GM19455 (cell line): ENCODE results near the gene RPS6KA5.
"Not testable (repeated sequence)": the region's sequence is repeated elsewhere in the genome, so short reads cannot be mapped to it uniquely, and the experiment has no call there.

Experiments used
- ATAC-seq: cut with Tn5 transposase; IDR thresholded peaks from one replicate; pipeline ENCODE4 v1.9.1; 2021; ENCODE audit not compliant: unreplicated experiment

Gene RPS6KA5

GRCh38 chr14:90874599-90874998 is 185.8 kb downstream of the RPS6KA5 start:
- ATAC-seq, result no peak

DNA sequence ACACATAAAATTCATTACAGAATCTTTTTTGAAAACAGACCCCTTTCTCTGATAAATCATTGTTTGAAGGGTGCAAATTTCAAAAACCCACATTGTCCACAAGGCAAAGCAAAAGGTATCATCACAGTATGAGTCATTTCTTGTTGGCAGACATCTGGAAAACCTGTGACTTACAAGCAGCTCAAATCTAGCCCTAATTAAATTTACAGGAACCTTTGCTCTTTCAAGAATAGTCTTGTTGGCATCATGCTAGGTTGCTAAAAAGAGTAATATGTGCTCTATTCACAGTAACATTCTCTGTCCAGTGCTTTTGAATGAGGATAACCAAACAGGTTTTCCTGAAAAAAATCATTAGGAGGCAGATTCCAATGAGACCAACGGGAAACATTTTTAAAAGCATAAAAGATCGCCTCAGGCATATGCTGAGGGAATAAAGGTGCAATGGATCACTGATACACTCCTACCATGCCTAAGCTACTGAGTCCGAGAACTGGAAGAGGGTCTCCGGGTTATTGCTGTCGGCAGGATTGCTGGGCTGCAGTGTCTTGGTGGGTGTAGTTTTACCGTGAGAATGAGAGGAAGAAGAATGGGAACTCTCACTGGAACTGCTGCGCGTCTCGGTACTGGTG is 188.7 kb downstream of the RPS6KA5 start:
- ATAC-seq, result no peak

- no peak for ATAC-seq
Observed at GRCh38 chr14:90870950-90871604, 189.4 kb downstream of the RPS6KA5 start.

DNA sequence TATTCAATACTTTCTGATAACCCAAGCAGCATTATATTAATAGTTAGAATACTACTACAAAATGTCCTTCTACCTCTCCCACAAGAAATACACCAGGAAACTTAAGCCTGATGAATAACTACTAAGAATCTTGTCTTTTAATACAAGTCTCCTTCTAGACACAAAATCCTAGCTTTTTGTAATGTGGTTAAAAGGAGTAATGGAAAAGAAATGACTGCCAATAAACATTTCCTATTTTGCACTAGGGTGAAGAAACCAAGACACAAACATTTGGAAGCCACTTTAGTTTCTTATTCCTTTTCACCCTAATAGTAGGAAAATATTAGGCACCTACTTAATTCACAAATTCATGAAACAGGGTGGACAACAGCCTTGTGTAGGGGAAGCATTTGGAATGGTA is 192.9 kb downstream of the RPS6KA5 start:
- ATAC-seq, result no peak

DNA sequence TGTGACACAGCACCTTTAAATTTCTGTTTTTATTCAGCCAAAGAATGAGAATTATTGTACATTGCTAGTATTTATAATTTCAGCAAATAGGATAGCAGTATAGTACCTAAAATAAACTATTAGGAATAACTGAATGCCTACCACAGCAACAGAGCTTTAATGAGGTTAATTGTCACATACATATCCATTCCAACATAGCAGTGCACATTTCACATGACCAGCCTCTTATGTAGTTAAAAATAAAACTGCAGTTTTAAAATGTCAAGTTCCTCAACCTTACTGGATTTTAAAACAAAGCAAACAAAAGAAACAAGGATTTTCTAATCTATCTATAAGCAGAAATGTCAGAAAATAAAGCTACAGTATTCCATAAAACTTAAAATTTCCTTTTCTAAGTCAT is 193.6 kb downstream of the RPS6KA5 start:
- ATAC-seq, result no peak

DNA sequence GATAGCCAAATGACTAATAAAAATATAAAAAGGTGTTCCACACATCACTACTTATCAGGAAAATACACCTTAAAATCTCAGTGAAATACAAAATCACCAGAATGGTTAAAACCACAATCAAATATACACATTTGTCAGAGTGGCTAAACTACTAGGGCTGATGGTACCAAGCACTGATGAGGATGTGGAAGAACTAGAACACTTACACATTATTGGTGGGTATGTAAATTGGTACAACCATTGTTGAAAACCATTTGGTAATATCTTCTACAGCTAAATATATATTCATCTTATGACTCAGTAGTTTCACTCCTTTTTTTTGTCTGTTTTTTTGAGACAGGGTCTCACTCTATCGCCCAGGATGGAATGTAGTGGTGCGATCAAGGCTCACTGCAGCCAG is 195.7 kb downstream of the RPS6KA5 start:
- no peak for ATAC-seq

- ATAC-seq, result no peak
Observed at GRCh38 chr14:90858511-90858910, 201.9 kb downstream of the RPS6KA5 start.

GRCh38 chr14:90857866-90858265 is 202.6 kb downstream of the RPS6KA5 start:
- ATAC-seq, result no peak

- not testable (repeated sequence) for ATAC-seq
Observed at GRCh38 chr14:90856115-90856514, 204.3 kb downstream of the RPS6KA5 start.

GRCh38 chr14:90853116-90853515 is 207.3 kb downstream of the RPS6KA5 start:
- no peak for ATAC-seq

DNA sequence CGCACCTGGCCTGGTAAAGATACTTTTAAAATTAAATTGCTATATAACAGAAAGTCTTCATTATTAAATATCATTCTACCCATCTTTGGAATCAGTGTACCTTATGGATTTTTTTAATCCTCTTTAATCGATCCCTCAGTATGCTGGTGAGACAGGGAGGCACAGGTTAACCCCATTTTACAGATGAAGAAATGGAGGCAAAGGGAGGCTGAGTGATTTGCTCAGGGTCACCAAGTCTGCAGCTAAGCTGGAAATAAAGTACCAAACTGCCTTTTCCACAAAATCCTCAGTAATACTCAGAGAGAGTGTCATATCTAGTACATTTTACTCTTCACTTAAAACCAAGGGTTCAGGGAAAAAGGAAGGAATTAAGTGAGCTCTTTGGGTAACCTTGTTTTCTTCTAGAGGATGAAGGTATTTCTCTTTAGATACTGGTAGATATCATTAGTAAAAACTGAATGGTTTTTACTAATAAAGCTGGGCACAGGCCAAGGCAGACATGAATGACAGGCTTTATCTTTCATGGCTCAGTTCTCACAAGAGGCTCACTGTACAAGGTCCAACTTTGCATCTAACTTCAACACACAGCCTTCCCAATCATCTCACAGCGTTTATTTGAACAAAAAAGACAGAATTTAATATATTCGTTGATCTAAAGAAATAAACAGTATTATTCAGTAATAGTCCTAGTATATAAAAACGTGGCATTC is 209.0 kb downstream of the RPS6KA5 start:
- ATAC-seq, result no peak

DNA sequence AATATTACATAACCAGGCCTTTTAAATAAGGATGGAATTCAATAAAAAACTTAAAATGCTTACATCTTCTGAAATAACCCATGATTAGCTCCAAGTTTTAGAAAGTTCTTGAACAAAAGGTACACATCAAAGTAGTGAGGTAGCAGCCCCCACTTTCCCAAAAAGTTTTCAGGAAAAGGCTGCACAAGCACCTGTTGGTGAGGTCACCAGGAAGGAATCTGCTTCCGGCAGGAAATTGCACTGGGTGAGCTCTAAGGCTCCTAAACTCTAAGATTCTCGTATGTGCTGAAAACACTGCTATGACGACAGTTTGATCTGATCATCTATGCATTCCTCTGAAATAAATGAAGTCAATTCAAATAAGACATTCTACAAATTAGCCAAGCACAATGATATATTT is 210.0 kb downstream of the RPS6KA5 start:
- no peak for ATAC-seq

GRCh38 chr14:90849787-90850444 is 210.5 kb downstream of the RPS6KA5 start:
- ATAC-seq, result no peak

GRCh38 chr14:90848944-90849731 is 211.3 kb downstream of the RPS6KA5 start:
- no peak for ATAC-seq

DNA sequence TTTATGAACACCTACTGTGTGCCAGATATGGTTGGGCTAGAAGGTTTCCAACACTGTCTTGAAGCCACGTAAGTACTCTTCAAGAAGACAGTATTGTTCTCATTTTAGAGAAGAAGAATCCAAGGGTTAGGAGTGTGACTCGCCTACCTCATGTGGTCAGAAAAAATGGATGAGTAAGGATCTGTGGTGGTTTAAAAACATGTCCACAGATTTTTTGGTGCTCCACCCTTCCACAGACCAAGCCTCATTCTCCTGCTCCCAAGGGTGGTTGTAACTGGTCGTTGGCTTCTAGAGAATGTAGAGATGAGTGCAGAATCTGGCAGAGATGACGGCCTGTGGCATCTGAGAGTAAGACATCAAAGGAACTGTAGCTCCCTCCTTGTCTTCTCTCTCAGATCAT is 213.9 kb downstream of the RPS6KA5 start:
- no peak for ATAC-seq

- ATAC-seq, result no peak
Observed at GRCh38 chr14:90844321-90844720, 216.1 kb downstream of the RPS6KA5 start.

- no peak for ATAC-seq
Observed at GRCh38 chr14:90842726-90843125, 217.7 kb downstream of the RPS6KA5 start.

DNA sequence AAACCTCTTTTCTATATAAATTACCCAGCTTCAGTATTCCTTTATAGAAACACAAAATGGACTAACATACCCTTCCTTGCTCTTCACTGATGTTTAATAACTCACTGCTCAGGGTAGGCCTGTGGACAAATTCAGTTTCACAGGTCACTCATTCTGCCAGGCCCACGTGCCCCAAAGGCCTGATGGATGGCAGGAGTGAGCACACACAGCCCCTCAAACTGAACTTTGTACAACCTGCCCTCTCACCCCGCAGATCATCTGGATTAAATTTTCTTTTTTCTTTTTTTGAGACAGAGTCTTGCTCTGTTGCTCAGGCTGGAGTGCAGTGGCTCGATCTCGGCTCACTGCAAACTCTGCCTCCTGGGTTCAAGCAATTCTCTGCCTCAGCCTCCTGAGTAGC is 219.8 kb downstream of the RPS6KA5 start:
- not testable (repeated sequence) for ATAC-seq

- no peak for ATAC-seq
Observed at GRCh38 chr14:90839889-90840266, 220.6 kb downstream of the RPS6KA5 start.

GRCh38 chr14:90839024-90839888 is 221.2 kb downstream of the RPS6KA5 start:
- ATAC-seq, result no peak
